Stimulated activated CD8-positive, alpha-beta memory T cell treated with anti-CD3 and anti-CD28 coated beads, Interleukin-2, amount 100 ng/mL, for 1 hour (primary cell): ENCODE data around the gene F13A1.

Source experiments
- DNase-seq, 2 donors: peaks; one replicate each; pipeline ENCODE4 v3.0.0-alpha.2; 2020; ENCODE audit warnings: low read depth in 2 of 2

The F13A1 gene

GRCh38 chr6:6195080-6195479 lies 125.4 kb downstream of the F13A1 start:
- DNase-seq: no peak

DNA sequence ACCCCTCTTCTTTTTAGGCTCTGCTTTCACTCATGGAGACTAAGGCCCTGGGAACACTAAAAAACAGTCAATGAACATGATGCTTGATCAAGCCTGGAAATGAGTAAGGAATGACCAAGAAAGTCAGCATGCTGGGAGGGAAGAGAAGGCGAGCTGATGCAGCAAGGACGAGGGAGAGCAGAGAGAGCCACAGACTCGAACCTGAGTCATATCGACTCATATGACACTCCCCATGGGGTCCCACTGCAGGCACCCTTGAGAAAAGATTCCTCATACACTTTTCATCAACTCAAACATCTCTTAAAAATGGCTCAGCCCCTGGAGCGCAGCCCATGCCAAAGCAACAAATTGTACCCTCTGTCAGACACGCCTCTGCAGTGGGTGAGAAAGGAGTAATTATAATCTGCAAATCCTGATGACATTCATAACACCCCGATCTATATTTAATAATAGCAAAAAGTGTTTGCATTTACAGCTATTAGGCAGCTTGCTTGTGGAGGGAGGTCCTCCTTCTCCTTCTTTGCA lies 127.2 kb downstream of the F13A1 start:
- no peak for DNase-seq

DNA sequence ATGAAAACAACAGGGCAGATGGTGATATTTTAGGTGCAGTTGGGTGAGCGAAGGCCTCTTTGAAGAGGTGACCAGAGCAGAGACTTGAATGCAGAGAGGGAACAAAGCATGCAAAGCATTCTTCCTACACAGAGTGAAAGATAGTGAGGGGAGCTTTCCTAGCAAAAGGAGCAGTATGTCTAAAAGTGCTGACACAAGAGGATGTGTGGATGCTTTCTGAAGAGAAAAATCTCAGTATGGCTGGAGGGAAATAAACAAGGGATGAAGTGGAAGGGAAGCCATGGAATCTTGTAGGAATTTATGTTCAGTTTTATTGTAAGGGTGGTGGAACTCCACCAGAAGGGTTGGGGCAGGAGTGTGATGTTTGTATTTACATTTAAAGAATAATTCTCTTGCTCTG lies 128.6 kb downstream of the F13A1 start:
- no peak for DNase-seq

DNA sequence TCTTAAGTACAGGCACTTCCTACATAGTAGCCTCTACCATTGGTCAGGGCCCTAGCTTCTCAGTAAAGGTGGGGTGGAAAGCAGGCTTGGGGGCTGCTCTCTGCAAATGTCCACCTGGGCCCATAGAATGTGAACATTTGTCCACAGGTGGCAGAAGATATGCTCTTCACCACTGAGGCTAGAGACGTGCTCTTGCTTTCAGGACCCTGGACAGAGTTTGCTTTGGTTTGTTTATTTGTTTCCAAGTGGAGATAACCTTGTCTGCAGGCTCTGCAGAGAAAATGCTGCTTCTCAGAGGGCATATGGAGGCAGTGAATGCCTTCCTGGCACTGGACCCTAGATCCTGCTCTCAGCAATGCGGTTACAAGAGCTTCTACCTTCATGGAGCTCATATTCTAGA lies 129.0 kb downstream of the F13A1 start:
- no peak for DNase-seq

GRCh38 chr6:6180684-6181083 lies 139.8 kb downstream of the F13A1 start:
- no peak for DNase-seq

GRCh38 chr6:6179858-6180623 lies 140.4 kb downstream of the F13A1 start:
- no peak for DNase-seq

GRCh38 chr6:6178795-6179194 lies 141.7 kb downstream of the F13A1 start:
- DNase-seq: no peak

DNA sequence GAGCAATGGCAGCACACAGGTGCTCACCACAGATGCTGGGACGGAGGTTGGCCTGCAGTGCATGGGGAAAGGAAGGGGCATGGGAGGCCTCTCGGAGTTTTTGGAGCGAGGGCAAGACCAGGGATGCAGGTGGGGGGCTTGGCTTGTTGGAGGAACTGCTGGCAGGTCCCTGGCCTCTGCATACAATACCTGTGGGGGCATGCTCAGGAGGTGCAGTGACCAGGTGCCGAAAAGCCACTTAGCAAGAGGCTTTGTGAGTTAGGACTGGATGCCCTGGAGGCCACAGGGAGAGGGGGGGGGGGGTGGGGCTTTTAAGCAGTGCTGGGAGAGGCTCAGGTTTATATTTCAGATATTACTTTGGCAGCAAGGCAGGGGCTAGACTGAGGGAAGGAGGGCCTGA lies 142.7 kb downstream of the F13A1 start:
- no peak for DNase-seq

DNA sequence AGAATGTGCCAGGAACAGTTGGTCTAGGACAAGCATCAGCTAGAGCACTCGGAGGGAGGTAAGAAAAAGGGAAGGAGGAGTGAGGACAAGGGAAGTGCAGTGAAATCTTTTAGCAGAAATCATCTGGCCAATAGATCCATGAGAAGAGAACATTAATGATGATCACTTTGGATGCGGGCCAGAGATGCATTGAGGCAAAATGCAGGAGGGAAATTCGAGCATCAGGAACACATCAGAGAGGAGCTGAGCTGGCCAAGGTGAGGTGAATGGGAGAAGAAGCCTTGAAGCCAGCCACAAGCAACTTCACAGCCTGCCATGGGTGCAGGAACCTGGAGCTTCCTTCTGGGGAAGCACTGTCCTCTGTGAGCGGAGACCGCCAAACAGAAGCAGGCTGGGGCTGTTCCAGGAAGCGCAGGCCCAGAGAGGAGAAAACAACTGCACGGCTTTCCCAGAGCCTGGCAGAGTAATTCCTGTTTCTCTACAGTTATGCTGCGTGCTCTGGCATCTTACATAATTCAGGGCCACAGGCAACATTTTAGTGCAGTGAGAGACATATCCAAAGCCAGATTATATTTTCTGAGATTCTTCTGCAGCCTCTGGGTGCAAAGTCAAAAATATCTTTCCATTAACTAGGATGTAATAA lies 143.8 kb downstream of the F13A1 start:
- no peak for DNase-seq

DNA sequence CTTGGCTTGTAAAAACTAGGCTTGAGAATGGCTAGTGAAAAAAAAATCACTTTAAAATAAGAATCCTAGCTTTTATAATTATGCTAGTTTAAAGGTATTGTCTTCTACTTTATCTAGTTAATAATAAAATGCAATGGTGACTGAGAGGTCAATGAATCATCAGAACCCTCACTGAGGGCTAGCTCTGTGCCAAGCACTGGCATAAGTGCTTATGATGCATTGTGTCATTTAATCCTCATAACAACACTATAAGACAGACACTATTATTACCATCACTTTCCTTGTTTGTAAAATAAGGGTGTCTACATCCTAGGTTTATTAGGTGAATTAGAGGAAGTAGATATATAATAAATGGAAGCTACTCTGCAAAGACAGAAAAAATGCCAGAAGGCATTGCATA lies 144.3 kb downstream of the F13A1 start:
- no peak for DNase-seq

GRCh38 chr6:6169141-6169540 lies 151.3 kb downstream of the F13A1 start:
- no peak for DNase-seq

GRCh38 chr6:6166064-6166463 lies 154.4 kb downstream of the F13A1 start:
- no peak for DNase-seq

- DNase-seq: no peak
These were observed 156.1 kb downstream of the F13A1 start for GRCh38 chr6:6164367-6164766.

- no peak for DNase-seq
These were observed 166.1 kb downstream of the F13A1 start for GRCh38 chr6:6154335-6154734.

- no peak for DNase-seq
These were observed 168.4 kb downstream of the F13A1 start for GRCh38 chr6:6152060-6152459.

DNA sequence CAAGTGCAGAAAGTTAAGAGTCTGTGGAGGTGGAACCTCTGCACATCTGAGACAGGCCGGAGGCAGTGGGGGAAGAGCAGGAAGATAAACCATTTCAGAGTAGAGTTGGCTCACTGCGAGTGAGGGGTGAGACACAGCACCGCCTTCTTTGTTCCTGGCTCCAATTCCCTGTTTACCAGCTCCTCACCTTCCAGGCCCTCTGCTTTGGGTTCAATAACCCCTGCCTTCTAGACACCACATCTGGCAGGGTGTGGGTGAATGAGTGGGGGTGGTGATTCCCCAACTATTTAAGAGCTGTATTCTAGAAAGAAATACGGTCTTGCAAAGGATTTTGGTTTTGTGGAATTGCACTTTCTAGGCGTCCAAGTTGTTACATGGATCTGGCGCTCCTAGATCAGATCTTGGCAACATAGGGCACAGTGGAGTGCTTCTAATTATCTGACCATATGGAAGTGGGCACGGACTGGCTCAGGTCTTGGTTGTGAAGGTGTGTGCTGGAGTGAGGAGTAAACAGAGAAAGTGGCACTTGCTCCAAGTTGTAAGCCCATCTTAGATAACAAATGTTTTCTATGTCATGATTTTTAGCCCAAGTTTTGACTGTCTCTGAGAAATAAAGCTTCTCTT lies 172.2 kb downstream of the F13A1 start:
- no peak for DNase-seq

DNA sequence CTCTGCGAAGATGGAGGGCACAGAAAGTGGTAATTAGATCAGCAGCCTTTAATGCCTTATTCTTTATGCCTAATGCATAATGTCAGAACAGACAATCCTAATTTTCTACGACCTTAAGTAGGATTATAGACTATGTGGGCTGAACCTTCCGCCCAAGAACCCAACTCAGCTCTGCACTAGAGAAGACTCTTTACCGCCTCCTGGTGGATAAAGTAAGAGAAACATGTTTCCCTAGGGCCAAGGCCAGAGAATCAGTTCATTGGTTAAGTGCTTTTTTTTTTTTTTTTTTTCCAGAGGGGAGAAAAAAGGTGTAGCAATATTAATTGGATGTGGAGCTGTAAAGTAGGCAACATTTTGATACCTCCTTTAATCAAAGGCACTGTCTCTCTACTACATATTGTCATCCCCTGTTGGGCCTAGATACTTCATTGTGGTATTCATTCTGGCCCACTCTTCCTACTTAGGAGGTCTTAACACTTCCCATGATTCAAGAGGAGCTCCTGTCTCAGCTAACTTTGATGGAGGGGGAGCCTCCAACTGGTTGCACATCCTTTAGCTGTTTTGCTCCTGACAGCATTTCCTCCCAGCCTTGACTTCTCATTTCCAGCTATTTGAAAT lies 188.9 kb downstream of the F13A1 start:
- no peak for DNase-seq

- no peak for DNase-seq
These were observed 195.0 kb downstream of the F13A1 start for GRCh38 chr6:6125495-6125894.

DNA sequence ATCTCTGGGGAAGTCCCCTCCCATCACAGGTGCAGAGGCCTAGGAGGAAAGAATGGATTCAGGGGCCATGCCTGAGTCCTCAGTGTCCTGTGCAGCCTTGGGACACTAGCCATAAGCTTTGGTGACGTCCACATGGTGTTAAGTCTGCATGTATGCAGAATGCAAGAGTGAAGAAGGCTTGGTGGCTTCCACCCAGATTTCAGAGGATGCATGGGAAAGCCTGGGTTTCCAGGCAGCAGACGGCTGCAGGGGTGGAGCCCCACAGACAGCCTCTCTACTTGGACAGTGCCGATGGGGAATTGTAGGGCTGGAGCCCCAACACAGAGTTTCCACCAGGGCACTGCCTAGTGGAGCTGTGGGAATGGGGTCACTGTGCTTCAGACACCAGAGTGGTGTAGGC lies 196.7 kb downstream of the F13A1 start:
- DNase-seq: no peak

DNA sequence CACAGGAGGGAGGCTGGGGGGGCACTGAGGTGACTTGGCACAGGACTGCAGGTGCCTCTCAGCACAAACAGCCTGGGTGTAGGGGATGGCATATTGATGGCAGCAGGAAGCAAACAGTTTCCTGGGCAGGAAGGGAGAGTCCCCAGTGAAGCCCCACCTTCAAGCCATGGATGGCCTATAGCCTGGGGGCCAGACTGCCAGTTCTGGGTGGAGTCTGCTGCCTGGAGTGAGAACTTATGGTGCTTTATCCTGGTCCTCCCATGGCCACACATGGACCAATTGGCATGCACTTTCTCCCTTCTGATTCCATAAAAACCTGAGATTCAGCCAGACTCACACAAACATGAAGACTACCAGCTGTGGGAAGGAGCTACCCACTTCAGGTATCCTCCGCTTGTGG lies 198.5 kb downstream of the F13A1 start:
- DNase-seq: no peak

DNA sequence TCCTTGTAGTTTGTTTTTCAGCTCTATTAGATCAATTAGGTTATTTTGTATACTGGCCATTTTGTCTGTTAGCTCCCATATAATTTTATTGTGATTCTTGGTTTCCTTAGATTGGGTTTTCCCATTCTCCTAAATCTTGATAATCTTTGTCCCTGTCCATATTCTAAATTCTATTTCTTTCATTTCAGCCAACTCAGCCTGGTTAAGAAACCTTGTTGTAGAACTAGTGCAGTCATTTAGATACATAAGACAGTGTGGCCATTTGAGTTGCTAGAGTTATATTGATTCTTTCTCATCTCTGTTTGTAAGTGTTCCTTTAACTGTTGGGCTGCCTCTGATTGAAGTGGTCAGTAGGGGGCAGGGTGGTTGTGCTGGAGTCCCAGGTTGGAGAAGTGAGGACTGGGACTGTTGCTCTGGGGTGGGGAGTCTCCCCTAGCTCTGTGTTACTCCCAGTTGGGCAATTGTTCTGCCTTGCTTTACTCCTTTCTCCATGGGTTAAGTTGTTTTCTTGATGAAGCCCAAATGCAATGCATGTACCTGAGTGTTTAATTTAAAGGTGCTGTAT lies 214.9 kb downstream of the F13A1 start:
- no peak for DNase-seq
